HG03521 (cell line): ENCODE results near the gene NRROS.
A peak's percentile ranks its signal among the peaks of the same experiment; 100 is the strongest.
"Not testable (repeated sequence)": the region's sequence is repeated elsewhere in the genome, so short reads cannot be mapped to it uniquely, and the experiment has no call there.

Experiments
- ATAC-seq: cut with Tn5 transposase; IDR thresholded peaks from one replicate; pipeline ENCODE4 v1.9.1; 2021; ENCODE audit warnings: mild to moderate bottlenecking, moderate library complexity; ENCODE audit not compliant: unreplicated experiment

The NRROS gene

GRCh38 chr3:196624067-196624790 lies 15.3 kb upstream of the NRROS start:
- no peak for ATAC-seq

- ATAC-seq, result no peak
Measured at GRCh38 chr3:196624907-196625306, 14.6 kb upstream of the NRROS start.

GRCh38 chr3:196625331-196625730 lies 14.2 kb upstream of the NRROS start:
- no peak for ATAC-seq

GRCh38 chr3:196627918-196628231 lies 11.6 kb upstream of the NRROS start:
- no peak for ATAC-seq

- ATAC-seq, result no peak
Measured at GRCh38 chr3:196629228-196629627, 10.3 kb upstream of the NRROS start.

GRCh38 chr3:196631682-196632045 lies 7.8 kb upstream of the NRROS start:
- ATAC-seq, result peak; percentile 2

GRCh38 chr3:196632046-196632751 lies 7.3 kb upstream of the NRROS start:
- ATAC-seq, result peak; percentile 71

- ATAC-seq, result no peak
Measured at GRCh38 chr3:196633555-196634151, 5.8 kb upstream of the NRROS start.

GRCh38 chr3:196634224-196634623 lies 5.3 kb upstream of the NRROS start:
- ATAC-seq, result no peak

- ATAC-seq, result no peak
Measured at GRCh38 chr3:196634829-196635228, 4.7 kb upstream of the NRROS start.

- no peak for ATAC-seq
Measured at GRCh38 chr3:196636369-196637349, 2.8 kb upstream of the NRROS start.

- ATAC-seq, result not testable (repeated sequence)
Measured at GRCh38 chr3:196637941-196638340, 1.6 kb upstream of the NRROS start.

- no peak for ATAC-seq
Measured at GRCh38 chr3:196638861-196639482, 522 bp upstream of the NRROS start.

GRCh38 chr3:196640297-196641018 lies 964 bp downstream of the NRROS start:
- ATAC-seq, result no peak

- ATAC-seq, result no peak
Measured at GRCh38 chr3:196641333-196642054, 2.0 kb downstream of the NRROS start.

GRCh38 chr3:196642434-196642833 lies 2.9 kb downstream of the NRROS start:
- ATAC-seq, result no peak

- ATAC-seq, result peak; percentile 74
Measured at GRCh38 chr3:196643201-196643749, 3.8 kb downstream of the NRROS start.

GRCh38 chr3:196643761-196644160 lies 4.3 kb downstream of the NRROS start:
- no peak for ATAC-seq

- no peak for ATAC-seq
Measured at GRCh38 chr3:196645096-196645495, 5.6 kb downstream of the NRROS start.
